NCI-H2107 (cell line): ENCODE measurements around the gene FBXW4.

Experiments used
- DNase-seq: peaks from one replicate; lab custom pipeline; 2025; lab: John Stamatoyannopoulos, UW

The FBXW4 gene

DNA sequence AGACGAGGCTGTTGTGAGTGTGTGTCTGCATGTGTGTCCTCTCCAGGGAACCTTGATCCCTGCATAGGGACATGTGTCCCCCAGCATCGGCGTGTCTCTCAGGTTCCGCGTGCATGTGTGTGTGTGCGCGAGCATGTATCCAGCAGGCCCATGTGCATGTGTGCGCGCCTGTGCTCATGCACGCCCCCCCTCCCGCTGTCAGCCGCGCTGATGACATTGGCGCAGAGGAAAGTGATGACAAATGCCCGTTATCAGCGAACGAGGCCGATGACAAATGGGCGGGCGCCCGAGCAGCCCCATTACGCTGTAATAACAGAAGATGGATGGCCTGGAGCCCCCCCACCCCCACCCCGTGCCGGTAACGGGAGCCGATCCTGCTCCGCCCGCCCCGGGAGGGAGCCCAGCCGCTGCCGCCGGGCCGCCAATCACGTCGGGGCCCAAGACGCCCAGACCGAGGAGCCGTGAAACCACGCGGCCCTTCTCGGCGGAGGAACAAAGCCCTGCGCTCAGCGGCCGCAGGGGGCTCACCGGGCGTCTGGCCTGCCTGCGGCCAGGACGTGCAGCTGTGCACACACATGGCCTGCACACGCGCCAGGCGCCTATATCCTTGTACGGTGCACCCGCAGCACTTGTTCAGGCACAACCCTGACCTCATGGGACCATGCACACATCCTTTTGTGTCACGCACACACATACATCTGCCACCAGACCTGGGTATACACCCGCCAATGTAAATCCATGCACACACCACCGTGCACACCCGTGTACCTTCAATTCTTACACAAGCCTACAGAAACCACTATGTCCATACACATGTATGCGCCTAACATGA is 128.4 kb downstream of the FBXW4 start:
- DNase-seq: no peak

DNA sequence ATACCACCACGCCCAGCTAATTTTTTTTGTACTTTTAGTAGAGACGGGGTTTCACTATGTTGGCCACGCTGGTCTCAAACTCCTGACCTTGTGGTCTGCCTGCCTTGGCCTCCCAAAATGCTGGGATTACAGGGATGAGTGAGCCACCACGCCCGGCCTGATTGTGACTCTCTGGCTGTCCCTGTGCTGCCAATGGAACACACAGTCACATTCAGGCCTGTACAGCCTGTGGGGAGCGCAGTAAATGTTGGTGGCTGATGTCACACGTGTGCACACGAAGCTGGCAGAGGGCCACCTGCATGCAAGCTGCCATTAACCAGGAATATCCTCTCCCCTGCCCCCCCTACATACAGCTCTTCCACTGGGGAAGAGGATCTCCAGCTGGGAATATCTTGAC is 129.0 kb downstream of the FBXW4 start:
- no peak for DNase-seq

DNA sequence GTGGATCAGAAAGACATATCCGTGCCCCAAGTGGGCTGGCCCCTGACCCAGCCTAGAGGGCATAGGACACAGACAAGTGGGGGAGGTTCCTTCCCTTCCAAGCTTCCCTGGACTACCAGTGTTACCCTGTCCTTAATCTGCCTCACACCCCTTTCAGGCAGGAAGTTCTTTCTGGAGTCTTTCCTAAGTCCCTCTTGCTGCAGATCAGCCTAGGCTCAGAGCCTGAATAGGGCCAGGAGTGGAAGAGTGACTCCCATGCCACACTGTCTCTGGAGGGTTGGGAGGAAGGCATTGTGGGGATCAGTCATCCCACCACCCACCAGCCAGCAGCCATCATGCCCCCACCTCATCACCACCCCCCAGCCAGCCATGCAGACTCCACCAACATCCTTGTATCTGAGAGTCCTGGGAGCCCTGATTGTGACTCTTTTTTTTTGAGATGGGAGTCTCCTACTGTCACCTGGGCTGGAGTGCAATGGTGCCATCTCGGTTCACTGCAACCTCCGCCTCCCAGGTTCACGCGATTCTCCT is 129.5 kb downstream of the FBXW4 start:
- DNase-seq: no peak

DNA sequence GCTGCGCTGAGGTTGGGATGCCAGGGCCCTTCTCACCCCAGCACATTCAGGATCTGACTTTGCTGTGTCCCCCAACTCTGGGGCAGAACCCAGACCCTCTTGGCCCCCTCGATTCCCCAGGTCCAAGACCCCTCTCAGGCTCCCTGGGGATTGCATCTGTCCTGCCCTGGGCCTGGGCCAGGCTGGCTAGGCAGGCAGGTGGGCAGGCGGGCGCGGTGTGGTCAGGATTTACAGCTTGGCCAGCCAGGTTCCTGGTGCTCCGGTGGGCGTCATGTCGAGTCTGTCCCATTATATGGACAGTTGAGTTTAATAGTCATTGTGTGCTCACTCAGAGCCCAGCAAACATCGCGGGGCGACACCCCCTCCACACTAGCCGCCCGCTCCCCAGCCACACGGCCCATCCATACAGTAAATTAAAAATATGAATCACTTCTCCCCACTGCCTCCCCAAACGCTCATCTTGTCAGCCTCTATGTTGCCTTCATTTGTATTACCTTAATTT is 130.4 kb downstream of the FBXW4 start:
- no peak for DNase-seq

DNA sequence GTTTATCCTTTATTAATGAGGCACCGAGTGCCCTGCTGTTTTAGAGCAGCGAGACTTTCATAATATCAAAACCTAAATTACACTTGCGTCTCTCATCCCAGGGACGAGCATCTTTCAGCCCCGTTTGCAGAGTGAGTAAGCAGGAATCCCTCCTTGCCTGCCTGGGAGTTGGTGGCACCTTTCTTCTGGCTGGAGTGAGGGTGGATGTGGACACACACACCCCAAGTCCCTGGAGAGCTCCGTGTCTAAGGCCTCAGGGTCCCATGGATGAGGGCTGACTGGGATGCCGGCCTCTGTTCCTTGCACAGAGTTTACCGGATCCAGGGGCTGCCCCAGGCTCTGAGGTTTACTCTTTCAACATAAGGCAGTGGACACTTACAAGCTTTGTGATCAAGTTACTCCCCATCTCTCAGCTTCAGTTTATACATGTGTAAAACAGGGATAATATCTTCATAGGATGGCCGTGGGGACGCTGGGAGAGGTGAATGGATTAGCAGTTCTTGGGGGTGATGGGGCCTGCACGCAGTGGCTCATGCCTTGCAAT is 131.4 kb downstream of the FBXW4 start:
- DNase-seq: no peak

DNA sequence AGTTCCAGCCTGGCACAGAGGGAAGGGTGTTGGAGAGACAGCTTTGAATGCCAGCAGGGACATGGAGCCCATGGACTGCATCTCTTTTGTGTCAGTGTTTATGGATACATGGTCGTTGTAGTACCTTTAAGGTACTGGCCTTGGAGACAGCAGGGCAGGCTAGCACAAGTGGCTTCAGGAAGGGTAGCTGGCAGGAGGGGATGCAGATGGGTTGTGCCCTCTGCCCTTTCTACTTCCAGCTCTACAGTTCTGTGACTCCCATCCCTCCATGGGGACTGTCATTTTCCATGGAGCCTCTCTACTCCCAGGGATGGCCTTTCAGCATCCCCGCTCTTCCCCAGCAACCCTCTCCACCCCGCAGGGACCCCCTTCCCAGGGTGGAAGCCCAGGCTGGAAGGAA is 132.0 kb downstream of the FBXW4 start:
- DNase-seq: no peak

DNA sequence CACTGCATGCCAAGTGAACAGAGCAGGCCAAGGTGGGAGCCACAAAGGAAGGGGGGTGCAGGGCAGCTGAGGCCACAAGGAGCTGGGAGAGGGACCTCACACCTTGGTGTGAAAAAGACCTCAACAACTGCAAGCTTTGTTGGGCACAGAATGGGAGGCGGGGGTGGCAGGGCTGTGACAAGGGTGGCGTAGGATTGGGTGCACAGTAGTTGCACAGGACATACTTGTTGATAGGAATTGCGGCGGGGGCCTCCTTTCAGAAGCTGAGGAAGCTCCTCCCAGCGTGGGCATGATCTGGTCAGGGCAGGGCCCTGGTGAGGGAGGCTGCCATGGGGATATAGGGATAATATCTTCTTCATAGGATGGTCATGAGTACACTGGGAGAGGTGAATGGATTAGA is 132.7 kb downstream of the FBXW4 start:
- DNase-seq: no peak

DNA sequence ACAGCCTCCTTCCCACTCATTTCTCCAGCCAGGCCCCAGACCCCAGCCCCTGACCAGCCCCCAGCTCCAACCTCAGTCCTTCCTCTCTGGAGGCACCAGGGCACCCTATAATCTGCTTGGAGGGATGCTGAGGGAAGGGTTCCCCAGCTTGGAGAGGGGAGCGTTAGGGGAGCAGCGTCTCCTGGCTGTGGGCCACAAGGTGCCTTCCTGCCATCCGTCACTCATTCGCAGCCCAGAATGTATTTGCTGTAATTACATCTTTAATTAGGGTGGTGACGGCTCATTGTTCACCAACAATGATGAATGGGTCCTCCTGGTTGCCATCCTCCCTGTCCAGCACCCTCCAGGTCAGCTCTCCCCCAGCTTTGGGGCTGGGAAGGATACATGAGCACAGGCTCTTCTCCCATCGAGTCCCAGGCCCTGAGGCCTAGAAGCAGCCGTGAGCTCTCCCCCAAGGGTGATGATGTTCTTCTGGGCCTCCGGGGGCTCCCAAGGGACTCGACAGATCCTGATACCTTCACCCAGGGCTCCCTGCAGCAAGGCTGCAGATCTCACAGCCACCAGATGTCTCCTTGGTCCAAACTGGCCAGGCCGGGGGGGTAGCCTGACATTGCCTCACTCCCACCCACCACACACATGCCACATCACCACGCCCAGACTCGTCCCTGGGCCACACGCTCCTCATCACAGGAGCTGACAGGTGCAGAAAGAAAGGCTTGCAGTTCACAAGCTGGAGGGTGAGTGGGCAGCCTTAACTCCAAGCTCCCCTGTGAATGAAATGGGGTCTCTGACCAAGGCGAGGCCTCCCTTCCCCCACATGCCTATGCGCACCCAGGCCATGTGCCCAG is 133.7 kb downstream of the FBXW4 start:
- no peak for DNase-seq
